T-helper 9 cell (primary cell): ENCODE measurements around the gene ACP5.

Experiments used
- DNase-seq: peaks from one replicate; pipeline ENCODE4 v3.0.0-alpha.2; 2020

ACP5 gene

GRCh38 chr19:11547929-11548700 lies 29.3 kb downstream of the ACP5 start:
- no peak for DNase-seq

GRCh38 chr19:11541238-11541637 lies 36.2 kb downstream of the ACP5 start:
- DNase-seq = no peak

GRCh38 chr19:11540645-11541044 lies 36.8 kb downstream of the ACP5 start:
- DNase-seq = no peak

DNA sequence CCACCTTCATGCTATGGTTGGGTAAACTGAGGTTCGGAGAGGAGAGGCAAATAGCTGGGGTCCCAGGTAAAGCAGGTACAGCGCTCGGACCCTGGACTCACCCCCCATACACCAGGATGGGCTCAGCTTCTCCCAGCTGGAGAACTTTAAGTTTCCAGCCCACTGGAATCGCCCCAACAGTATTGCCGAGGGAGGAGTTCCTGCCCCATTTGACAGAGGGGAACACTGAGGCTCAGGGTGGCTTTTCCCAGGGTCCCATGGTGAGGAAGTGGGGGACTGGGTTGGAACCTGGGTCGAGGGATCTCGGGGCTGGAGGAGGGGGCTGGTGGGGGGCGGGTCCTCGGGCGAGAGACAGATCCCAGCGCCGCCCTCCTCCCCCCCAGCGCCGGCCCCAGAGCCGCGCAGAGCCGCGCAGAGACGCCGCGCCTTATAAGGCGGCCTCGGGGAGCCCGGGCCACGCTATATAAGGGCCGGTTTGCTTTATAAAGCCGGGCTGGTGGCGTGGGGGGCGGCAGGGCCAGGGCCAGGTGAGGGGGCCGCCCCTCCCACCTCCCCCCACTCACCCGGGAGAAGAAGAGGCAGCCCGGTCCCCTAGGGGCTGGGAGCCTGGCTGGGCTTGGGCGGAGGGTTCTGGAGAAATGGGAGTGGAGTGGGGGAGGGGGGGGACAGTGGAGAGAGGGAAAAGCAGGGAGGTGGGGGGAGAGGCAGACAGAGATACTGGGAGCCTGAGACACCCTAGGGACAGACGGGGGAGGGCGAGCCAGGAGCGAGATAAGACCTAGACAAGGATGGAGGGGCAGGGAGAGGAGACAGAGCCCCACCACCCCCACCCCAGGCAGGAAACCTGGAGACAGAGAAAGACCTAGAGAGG lies 37.7 kb downstream of the ACP5 start:
- DNase-seq = no peak

DNA sequence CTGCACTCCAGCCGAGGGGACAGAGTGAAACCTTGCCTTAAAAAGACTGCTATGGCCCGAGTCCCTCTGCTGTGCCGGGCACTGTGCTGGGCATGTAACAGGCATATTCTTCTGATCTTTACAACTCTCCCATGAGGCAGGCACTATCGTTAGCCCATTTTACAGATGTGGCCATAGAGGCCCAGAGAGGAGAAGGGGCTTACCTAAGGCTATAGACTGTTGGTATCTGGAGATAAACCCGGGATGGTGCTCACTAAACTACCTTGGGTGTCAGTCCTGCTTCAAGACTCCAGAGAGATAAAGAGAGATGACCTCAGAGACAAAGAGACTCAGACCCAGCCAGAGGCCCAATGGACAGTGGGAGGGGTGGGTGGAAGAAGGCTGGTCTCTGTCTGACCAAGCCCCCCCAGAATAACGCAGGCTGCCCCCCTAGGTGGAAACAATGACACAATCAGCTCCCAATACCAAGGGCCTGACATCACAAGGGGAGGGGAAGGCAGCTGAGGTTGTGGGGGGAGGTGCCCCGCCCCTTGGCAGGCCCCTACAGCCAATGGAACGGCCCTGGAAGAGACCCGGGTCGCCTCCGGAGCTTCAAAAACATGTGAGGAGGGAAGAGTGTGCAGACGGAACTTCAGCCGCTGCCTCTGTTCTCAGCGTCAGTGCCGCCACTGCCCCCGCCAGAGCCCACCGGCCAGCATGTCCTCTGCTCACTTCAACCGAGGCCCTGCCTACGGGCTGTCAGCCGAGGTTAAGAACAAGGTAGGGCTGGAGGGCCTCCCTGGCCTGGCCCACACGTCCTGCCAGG lies 39.0 kb downstream of the ACP5 start, which contains the start of gene CNN1:
CNN1 (plus strand) TSS at position 620 of the 805 bp plus-strand sequence; CDS start at position 697, 77 bp downstream.
- DNase-seq = no peak

- DNase-seq = peak; percentile 82
Measured at GRCh38 chr19:11535792-11536595, 41.5 kb downstream of the ACP5 start.

GRCh38 chr19:11534948-11535347 lies 42.5 kb downstream of the ACP5 start:
- no peak for DNase-seq

DNA sequence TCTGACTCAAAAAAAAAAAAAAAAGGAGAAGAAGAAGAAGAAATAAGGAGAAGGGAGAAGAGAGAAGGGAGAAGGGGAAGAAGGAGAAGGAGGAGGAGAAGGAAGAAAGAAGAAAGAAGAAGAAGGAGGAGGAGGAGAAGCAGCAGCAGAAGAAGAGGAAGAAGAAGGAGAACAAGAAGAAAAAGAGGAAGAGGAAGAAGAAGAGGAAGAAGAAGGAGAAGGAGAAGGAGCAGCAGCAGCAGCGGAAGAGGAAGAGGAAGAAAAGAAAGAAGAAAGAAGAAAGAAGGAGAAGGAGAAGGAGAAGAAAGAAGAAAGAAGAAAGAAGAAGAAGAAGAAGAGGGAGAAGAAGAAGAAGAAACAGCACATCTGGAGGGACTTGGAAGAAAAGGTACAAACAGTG lies 42.9 kb downstream of the ACP5 start:
- DNase-seq = no peak

GRCh38 chr19:11530432-11530831 lies 47.0 kb downstream of the ACP5 start:
- DNase-seq = no peak

- DNase-seq = peak; percentile 81
Measured at GRCh38 chr19:11528551-11529341, 48.7 kb downstream of the ACP5 start, which contains the start of gene ECSIT. TSS of gene ECSIT (minus strand) at chr19:11529134. CDS start at chr19:11519170, 9,964 bp downstream.
